ENCODE results near the gene C11orf21. TPM values are rescaled to one million over a fixed set of nuclear protein-coding genes. Genes with fewer than 3 reads are reported as not detected.

The C11orf21 gene
- total RNA-seq, 1 donor from 2014 or later, result 0.51 TPM

DNA sequence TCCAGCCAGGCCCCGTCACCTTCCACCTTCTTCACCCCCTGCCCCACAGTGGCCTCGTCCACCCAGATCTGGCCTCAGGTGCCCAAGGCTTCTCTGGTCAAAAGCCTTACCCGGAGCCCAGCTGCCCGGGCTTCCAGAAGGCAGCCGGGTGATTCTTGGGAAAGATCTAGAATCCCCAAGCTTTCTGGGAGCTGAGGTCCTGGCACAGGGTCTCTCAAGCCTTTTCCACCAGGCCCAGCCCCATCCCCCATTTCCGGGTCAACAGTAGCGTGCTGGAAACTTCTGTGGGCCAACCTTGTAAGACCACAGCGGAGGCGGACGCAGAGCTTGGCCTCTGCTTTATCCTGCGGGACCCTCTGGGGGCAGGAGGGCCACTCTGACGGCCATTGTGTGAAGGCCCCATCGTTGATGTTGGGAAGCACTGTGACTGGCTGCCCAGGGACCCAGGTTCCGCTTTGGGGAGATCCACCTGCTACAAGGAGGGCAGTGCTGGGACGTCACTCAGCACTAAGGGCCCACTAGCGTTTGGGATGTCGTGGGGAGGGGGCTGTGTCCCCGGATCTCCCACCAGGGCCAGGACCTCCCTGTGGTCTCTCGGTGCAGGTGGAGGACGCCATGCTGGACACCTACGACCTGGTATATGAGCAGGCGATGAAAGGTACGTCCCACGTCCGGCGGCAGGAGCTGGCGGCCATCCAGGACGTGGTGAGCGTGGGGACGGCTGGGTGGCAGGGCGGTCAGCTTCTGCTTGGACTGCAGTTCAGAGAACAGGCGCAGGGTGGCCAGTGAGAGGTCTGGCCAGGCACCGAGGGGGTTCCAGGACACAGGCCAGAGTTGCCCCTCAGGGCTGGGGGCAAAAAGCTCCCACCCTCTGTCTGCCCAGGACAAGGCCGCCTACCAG lies 11.6 kb upstream of the C11orf21 start:
- Mint-ChIP-seq H3K27ac (no peak overlapping the region), H3K4me3 (no peak overlapping the region), H3K27me3 (no peaks in the 10 kb centered on the region), H3K9me3 (no peaks in the 10 kb centered on the region), H3K4me1 (ENCODE audit: unreplicated experiment) (peaks cover 6% of the 10 kb centered on the region), H3K36me3 (no peaks in the 10 kb centered on the region)
- TF ChIP-seq, protein P1, sequence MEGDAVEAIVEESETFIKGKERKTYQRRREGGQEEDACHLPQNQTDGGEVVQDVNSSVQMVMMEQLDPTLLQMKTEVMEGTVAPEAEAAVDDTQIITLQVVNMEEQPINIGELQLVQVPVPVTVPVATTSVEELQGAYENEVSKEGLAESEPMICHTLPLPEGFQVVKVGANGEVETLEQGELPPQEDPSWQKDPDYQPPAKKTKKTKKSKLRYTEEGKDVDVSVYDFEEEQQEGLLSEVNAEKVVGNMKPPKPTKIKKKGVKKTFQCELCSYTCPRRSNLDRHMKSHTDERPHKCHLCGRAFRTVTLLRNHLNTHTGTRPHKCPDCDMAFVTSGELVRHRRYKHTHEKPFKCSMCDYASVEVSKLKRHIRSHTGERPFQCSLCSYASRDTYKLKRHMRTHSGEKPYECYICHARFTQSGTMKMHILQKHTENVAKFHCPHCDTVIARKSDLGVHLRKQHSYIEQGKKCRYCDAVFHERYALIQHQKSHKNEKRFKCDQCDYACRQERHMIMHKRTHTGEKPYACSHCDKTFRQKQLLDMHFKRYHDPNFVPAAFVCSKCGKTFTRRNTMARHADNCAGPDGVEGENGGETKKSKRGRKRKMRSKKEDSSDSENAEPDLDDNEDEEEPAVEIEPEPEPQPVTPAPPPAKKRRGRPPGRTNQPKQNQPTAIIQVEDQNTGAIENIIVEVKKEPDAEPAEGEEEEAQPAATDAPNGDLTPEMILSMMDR (conservative IDR thresholded peaks at IDR 0.05), result no peak
- no peak for DNase-seq (ENCODE audit: extremely low spot score, unreplicated experiment)

DNA sequence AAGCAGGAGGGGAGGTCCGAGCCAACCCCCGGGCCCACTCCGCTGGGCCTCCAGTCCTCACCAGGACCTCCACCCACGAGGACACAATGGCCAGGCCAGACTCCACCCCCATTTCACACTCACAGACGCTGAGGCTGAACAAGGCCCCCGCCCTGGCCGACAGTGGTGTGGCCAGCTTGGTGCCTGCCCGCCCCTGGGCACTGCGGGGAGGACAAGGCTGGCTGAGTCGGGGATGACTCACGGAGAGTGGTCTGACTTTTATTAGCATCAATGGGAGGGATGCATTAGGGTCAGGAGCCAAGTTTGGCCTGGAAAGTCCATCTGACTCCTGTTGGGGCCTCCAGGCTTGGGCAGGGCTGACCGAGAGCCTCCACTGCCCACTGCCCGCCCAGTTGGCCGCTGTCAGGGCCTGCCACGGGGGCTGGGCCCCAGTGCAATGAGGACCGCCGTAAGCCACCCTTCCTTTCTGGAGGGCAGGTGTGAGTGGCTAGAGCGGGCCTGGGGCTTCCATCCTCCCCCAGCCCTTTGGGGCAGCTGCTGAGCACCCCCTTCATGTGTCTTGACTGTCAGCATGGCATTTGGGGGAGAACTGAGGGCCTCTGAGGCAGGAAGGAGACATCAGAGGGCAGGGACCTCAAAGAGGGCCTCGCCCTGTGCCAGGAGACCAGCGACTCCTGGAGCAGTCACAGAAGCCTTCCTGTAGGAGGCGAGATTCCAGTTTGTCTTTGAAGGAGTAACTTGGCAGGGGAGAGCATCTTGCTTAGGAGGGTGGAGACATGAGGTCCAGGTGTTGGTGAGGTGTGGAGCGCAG lies 10.7 kb upstream of the C11orf21 start:
- no peak for DNase-seq (ENCODE audit: extremely low spot score, unreplicated experiment)
- Mint-ChIP-seq H3K27me3 (no peaks in the 10 kb centered on the region), H3K4me1 (ENCODE audit: unreplicated experiment) (peaks cover 9% of the 10 kb centered on the region), H3K36me3 (no peaks in the 10 kb centered on the region), H3K9me3 (no peaks in the 10 kb centered on the region), H3K27ac (no peak overlapping the region), H3K4me3 (no peak overlapping the region)
- TF ChIP-seq, protein P1 (conservative IDR thresholded peaks at IDR 0.05), result no peak

- TF ChIP-seq, protein P1 (conservative IDR thresholded peaks at IDR 0.05), result no peak
- peaks cover 10% of the 10 kb centered on the region for H3K4me1 Mint-ChIP-seq (ENCODE audit: unreplicated experiment)
- no peak overlapping the region for H3K27ac Mint-ChIP-seq
- H3K36me3 Mint-ChIP-seq, result no peaks in the 10 kb centered on the region
- H3K27me3 Mint-ChIP-seq, result no peaks in the 10 kb centered on the region
- H3K4me3 Mint-ChIP-seq, result no peak overlapping the region
- no peaks in the 10 kb centered on the region for H3K9me3 Mint-ChIP-seq
- DNase-seq (ENCODE audit: extremely low spot score, unreplicated experiment), result no peak
Measured at GRCh38 chr11:2311353-2312133, 9.8 kb upstream of the C11orf21 start.

- H3K9me3 Mint-ChIP-seq, result no peaks in the 10 kb centered on the region
- H3K36me3 Mint-ChIP-seq, result no peaks in the 10 kb centered on the region
- H3K27ac Mint-ChIP-seq, result no peak overlapping the region
- TF ChIP-seq, protein P1 (conservative IDR thresholded peaks at IDR 0.05), result no peak
- H3K4me3 Mint-ChIP-seq, result no peak overlapping the region
- H3K4me1 Mint-ChIP-seq (ENCODE audit: unreplicated experiment), result peaks cover 16% of the 10 kb centered on the region
- no peak for DNase-seq (ENCODE audit: extremely low spot score, unreplicated experiment)
- H3K27me3 Mint-ChIP-seq, result no peaks in the 10 kb centered on the region
Measured at GRCh38 chr11:2310786-2311352, 9.2 kb upstream of the C11orf21 start.
